Fibroblast of peridontal ligament (primary cell): ENCODE results near the gene EYS.
A peak's percentile ranks its signal among the peaks of the same experiment; 100 is the strongest.
"Not testable (repeated sequence)": the region's sequence is repeated elsewhere in the genome, so short reads cannot be mapped to it uniquely, and the experiment has no call there.

Source experiments
- DNase-seq: peaks from one replicate; pipeline ENCODE4 v3.0.0-alpha.2; 2010; ENCODE audit errors: extremely low read depth

Gene EYS

DNA sequence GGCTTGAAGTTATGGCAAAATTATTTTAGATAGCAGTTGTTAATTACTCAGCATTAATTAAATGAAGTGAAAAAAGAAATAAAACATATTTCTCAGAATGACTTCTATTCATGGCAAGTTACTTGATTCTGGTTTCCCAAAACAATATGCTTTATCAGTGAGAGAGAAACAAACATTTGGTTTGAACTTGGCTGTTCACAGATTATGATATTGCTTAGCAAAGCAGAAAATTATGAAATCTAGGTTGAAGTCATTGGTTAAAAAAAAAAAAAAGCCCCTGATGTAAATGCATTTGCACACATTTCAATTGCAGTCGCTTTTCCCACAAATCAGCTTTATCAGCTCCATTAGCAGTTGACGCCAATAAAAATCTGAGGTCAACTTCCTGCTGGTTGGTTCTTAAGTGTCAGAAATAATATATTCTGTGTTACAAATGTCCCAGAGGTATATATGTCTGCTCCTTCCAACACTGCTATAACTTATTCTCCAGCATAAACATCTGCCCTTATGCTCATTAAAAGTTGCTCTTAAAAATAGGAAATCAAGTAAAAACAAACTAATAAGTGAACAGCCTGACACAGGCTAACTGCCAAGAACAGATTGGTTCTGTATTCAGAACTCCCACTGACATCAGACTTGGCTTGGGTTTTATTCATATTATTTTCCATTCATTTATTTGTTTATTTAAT lies 1796.0 kb downstream of the EYS start:
- no peak for DNase-seq

DNA sequence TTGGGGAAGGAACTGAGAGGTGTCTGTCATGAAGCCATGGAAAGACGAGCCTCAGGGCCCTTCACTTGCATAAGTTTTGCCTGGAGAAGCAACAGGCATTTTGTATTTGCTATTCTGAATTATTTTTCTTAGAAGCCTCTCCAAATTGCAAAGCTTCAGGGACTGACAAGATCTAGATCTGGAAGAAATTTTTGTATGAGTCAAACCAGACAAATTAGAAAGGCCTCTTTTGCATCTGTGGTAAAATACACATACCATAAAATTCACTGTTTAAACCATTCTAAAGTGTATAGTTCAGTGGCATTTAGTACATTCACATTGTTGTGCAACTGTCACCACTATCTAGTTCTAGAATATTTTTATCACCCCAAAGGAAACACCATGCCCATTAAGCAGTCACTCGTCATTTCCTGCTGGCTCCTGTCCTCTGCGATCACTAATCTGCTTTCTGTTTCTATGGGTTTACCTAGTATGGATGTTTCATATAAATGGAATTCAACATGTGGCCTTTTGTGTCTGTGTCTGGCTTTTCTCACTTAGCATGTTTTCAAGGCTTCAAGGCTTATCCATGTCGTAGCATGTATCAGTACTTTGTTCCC lies 1802.3 kb downstream of the EYS start:
- DNase-seq, result peak; percentile 2

DNA sequence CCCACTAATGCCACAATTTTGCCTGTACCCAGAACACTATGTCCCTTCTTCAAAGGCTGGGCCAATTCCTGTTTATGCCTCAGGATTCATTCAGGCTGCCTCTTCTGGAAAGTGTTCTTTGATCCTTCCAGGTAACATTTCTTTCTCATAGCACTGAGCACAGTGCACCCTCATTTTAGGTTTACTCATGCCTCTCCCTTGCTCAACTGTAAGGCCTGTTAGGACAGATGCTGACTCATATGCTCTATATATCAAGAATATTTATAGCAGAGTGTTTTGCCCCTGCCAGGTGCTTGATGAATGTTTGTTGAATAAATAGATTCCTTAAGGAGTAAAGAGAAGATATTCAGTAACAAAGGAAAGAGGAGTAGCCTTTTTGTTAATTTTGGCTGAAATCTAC lies 1807.5 kb downstream of the EYS start:
- DNase-seq, result no peak

DNA sequence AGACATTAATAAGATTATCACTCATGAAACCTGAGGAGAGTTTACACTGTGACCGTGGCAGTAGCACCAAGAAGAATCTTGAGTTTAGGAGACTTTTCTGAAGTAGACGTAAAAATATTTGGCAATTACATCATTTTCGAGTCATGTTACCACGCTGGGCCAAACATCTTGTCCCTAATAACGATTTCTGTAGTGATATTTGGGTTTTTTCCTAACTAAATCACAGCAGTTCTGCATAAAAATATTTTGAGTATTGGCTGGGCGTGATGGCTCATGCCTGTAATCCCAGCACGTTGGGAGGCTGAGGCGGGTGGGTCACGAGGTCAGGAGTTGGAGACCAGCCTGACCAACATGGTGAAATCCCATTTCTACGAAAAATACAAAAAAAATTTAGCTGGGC lies 1809.1 kb downstream of the EYS start:
- DNase-seq, result no peak

DNA sequence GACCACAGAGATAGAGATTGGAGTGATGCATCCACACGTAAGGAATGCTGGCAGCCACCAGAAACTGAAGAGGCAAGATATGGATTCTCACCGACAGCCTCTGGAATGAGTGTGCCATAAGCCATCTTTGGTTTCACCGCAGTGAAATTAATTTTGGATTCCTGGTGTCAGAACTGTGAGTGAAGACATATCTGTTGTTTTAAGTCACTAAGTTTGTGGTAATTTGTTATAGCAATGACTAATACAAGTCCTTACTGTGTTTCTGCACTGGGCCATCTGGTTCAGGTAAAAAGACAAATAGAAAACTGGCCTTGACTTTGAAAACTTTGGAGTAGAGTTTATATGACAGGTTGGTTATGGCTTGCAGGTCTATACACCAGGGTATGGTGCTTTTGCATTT lies 1809.6 kb downstream of the EYS start:
- DNase-seq, result no peak

DNA sequence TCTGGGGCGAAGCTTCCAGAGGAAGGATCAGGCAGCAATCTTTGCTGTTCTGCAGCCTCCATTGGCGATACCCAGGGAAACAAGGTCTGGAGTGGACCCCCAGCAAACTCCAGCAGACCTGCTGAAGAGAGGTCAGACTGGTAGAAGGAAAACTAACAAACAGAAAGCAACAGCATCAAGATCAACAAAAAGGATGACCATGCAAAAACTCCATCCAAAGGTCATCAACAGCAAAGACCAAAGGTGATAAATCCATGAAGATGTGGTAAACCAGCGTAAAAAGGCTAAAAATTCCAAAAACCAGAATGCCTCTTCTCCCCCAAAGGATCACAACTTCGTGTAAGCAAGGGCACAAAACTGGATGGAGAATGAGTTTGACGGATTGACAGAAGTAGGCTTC lies 1818.6 kb downstream of the EYS start:
- no peak for DNase-seq

DNA sequence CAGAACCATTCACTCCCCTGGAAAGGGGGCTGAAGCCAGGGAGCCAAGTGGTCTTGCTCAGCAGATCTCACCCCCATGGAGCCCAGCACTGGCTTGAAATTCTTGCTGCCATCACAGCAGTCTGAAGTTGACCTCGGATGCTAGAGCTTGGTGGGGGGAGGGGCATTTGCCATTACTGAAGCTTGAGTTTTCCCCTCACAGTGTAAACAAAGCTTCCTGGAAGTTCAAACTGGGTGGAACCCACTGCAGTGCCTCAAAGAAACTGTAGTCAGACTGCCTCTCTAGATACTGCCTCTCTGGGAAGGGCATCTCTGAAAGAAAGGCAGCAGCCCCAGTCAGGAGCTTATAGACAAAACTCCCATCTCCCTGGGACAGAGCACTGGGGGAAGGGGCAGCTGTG lies 1819.2 kb downstream of the EYS start:
- DNase-seq, result not testable (repeated sequence)

DNA sequence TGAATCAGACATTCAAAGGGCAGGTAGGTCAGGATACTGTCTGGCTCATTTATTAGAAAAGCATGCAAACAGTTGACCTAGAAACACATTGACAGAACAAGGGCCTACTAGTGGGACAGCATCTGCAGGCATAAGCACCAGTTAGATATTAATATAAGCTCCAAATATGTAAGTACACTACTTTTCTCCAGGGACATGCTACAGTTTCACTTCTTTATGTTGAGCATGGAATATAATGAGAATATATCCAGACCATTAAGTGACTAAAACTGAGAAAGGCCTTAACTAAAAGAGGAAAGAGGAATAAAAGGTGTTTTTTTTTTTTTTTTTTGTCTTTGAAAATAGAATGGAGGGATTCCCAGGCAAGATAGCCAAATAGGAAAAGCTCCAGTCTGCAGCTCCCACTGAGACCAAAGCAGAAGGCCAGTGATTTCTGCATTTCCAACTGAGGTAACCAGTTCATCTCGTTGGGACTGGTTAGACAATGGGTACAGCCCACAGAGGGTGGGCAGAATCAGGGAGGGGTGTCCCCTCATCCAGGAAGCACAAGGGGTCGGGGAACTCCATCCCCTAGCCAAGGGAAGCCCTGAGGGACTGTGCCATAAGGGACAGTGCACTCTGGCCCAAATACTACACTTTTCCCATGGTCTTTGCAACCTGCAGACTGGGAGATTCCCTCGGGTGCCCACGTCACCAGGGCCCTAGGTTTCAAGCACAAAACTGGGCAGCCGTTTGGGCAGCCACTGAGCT lies 1819.8 kb downstream of the EYS start:
- DNase-seq, result no peak

DNA sequence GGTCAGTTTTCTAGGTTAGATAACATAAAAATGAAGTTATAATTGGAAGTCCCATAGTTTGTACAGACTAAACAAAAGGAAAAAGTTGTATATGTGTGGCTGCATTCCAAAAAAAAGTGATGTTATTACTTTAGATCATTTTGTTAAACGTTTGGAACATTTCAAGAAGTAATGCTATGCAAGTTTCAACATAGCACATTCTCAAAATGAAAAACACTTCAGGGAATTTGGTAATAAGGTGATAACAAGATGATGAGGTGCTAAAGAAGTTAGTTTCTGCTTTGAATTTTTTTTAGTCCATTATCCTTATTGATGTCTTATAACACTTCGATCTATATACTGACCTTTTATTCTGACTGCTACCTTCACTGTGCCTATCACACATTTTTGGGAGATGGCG lies 1820.7 kb downstream of the EYS start:
- DNase-seq, result no peak

DNA sequence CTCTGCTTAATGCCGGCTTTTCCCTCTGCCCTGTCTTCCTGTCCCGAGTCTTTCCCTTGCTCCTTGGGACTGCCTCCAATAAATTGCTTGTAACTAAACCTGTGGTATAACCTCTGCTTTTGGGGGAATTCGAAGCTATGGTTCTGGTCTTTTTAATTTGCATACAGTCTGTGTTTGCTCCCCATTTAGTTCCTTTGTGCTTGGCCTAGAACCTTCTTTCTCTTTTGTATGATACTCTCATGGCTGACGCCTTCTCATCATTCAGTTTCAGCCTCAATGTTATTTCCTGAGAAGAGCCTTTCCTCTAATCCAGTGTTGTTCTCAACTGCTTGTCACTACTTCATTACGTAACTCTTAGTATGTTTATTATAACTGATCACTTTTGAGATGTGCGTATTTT lies 1823.4 kb downstream of the EYS start:
- no peak for DNase-seq

DNA sequence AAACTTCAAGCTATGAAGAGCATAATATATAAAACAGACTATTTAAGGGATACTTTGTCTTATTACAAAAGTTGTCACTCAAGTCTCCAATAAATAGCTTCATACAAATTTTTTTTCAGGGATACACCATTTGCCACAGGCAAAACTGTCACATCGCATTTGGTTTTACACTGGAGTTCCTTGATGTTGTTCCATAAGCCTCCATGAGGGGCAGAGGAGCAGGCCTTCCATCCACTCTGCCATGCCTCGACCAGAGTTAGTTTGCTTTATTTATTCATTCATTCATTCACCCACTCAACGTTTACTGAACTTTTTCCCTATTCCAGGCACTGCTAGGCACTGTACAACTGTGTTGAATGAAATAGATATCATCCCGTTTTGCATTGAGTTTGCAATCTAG lies 1824.8 kb downstream of the EYS start:
- no peak for DNase-seq

DNA sequence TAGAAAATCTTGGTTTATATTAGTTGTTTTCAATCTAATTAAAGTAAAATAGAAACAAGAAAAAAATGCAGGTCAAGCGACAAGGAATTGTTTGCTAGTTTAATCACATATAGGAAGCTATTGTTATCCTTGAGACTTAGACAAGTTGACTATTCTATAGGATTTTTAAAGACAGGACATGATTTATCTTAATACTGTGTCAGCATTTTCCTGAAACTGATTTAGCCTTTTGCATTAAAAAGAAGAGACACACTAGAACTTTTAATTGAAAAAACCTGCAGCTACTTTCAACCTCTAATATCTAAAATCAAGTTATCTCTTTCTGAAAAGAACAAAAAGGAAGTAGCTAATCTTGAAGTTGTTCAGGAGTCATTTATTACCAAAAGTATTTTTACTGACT lies 1825.2 kb downstream of the EYS start:
- DNase-seq, result no peak

DNA sequence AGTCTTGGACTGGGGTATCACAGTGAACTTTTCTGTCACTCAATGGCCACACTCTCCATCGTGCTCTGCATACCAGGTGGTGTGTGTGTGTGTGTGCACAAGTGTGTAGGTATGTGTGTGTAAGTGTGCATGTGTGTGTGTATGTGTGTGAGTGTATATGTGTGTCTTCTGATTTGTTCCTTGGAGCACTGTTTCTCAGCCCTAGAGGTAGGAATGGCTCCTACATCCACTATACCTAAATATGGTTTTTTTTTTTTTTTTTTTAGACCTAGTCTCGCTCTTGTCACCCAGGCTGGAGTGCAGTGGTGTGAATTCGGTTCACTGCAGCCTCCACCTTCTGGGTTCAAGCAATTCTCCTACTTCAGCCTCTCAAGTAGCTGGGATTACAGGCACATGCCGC lies 1834.8 kb downstream of the EYS start:
- DNase-seq, result no peak

DNA sequence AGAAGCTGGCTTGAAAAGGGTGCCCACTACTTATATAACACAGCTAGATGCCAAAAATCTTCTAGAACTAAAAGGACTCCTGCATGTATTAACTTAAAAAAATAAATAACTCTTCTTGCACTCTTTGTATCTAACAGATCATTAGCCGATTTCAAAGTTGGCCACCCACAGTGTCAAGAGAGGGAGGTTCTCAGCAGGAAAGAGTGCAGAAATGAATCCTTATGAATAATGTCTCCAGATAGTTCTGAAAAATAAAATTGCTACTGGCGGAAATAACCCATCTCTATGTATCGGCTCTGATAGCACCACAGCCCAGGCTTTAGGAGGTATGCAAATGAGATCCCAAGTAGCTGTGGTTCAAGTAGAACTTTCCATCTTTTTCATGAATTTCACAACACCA lies 1838.7 kb downstream of the EYS start:
- no peak for DNase-seq

DNA sequence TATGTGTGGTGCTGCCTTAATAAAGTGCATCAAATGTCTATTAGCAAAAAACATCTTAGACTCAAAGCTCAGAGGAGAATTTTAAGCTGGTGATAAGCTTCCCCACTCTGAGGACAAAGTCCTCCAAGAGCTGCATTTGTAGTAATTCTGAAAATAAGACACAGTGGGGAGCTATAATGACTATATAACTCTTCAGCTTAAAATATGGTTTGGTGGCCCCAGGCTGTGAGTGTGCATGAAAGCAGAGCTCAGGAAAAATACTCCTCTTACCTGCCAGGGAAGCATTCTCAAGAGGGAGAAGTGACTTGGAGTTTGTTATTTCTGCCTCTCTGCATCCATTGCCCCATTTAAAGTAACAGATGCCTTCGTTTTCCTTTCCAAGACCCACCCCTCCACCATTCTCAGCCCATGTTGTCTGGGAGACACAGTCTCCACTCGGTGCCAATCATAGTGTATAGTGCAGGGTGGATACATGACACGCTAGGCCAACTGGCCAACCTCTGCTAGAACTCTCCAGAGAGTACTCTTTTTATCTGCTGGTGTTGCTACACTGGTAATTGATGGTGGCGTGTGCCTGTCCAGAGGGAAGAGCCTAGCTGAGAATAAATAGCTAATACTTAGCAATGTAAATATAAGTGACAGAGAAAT lies 1842.2 kb downstream of the EYS start:
- DNase-seq, result no peak

DNA sequence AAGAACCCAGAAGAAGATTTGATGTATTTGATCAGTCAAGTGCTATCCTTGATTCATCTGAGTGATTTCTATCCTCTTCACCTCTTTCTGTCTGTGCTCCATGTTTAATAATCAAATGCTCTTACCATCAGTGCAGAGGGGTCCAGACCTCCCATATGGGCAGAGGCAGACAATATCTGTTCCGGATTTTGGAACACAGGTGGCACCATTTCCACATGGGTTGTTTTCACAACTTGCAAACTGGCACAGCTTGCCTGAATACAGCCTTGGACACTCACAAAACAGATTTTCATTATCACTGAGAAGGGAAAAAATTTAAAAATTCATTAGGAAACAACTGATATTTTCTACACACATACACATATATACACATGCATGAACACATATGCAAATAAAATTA lies 1843.0 kb downstream of the EYS start:
- no peak for DNase-seq

DNA sequence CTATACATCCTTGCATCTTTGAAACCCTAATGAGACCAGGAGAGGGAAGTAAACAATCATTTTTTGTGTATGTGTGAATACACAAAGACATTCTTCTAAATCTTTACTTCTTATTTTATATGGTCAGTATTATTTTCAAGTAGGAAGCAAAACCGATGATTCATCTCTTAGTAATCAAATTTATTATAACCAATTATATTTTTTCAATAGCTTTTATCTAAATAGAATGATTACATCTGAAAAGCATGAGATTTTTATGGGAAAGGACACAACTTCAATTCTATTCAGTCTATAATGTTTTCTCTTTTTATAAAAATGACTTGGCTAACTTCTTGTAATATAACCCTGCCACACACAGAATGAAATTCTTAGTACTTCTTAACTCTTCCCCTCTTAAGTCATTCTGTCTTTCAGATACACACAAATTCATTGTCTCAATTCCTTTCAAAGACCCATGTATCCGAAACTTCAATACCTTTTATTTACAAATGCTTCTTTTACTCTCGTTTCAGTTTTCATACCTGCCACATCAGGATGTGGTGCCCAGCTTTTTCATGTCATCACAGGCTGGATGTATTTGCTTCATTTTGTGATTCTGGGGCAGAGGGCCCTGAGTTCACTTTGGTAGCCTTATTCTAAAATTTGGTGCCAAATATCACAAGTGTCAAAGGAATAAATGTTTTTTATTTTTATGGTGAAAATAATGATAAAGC lies 1844.4 kb downstream of the EYS start:
- no peak for DNase-seq

DNA sequence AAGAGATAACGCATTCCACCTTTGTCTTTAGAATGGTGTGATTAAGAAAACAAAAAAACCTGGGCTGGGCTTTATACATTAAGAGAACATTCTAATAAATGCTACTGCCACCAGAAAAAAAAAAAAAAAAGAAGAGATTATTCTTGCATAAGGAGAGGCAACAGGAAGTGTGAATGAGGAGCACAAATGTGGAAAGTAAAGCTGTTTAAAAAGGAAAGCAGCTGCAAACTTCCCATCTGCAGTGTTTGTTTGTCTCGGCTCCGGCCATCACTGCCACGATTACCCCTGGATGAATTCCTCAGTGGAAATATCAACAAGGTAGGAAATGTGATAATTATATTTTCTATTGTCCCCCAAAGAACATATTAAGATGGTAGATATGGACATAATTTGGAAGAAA lies 1847.5 kb downstream of the EYS start:
- DNase-seq, result no peak

DNA sequence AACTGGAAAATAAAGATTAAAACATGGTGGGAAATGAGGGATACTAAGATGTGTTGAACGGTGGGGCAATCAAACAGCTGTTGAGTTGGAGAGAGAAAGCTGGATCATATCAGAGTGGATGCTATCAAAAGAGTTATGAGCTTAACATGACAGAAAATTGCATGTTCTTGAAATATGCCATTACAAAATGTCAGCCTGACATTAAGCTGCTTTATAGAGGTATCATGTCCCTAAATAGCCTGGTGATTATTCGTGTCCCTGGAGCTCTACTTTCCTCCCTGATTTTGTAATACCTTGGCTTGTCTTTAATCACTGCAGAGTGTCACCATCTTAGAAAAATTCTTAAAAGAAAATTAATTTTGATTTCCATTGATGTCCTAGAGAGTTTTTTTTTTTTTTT lies 1848.3 kb downstream of the EYS start:
- DNase-seq, result no peak

DNA sequence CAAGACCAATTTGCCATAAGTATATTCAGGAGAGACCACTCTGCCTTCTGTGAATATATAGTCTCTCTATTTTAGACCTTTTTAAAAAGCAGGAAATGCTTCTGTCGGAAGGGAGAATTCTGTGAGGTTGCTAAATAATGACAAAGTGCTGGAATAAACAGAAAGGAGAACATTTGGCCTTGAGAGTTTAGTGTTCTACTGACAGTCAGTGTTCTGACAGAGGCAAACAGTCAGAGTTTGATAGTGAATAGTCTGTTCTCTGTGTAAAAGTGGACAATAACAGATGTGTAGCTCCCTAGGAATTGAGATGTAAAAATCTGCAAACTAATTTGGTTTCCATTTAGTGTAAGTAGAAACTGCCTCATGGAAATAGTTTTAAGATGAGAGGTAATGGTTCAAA lies 1850.8 kb downstream of the EYS start:
- no peak for DNase-seq

DNA sequence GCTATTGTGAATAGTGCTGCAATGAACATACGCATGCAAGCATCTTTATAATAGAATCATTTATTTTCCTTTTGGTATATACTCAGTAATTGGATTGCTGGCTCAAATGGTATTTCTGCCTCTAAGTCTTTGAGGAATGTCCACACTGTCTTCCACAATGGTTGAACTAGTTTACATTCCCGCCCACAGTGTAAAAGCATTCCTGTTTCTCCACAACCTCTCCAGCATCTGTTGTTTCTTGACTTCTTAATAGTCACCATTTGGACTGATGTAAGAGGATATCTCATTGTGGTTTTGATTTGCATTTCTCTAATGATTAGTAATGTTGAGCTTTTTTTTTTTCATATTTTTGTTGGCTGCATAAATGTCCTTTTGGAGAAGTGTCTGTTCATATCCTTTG lies 1862.7 kb downstream of the EYS start:
- no peak for DNase-seq

DNA sequence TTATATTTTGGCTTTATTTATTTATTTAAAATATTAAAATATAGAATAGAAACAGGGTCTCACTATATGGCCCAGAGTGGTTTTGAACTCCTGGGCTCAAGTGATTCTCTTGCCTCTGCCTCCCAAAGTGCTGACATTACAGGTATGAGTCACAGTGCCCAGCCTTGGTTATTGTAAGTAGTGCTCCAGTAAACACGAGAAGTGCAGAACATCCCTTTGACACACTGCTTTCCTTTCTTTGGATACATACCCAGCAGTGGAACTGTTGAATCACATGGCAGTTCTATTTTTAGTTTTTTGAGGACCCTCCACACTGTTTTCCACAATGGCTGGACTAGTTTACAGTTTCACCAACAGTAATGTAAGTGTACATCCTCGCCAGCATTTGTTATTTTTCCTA lies 1867.5 kb downstream of the EYS start:
- no peak for DNase-seq
